Measurements from ENCODE around the gene CUL1. TPM values are rescaled to one million over a fixed set of nuclear protein-coding genes. Genes with fewer than 3 reads are reported as not detected.

The CUL1 gene
- polyA plus RNA-seq, 4 donors = 56.6 to 64.3 (median 62.7) TPM

- DNase-seq (ENCODE audit: low read depth in 4 of 4, low spot score in 3 of 4) = no peak
Measured at GRCh38 chr7:148835854-148836253, 137.2 kb downstream of the CUL1 start.

- DNase-seq (ENCODE audit: low read depth in 4 of 4, low spot score in 3 of 4) = no peak
Measured at GRCh38 chr7:148838905-148839304, 140.2 kb downstream of the CUL1 start.

DNA sequence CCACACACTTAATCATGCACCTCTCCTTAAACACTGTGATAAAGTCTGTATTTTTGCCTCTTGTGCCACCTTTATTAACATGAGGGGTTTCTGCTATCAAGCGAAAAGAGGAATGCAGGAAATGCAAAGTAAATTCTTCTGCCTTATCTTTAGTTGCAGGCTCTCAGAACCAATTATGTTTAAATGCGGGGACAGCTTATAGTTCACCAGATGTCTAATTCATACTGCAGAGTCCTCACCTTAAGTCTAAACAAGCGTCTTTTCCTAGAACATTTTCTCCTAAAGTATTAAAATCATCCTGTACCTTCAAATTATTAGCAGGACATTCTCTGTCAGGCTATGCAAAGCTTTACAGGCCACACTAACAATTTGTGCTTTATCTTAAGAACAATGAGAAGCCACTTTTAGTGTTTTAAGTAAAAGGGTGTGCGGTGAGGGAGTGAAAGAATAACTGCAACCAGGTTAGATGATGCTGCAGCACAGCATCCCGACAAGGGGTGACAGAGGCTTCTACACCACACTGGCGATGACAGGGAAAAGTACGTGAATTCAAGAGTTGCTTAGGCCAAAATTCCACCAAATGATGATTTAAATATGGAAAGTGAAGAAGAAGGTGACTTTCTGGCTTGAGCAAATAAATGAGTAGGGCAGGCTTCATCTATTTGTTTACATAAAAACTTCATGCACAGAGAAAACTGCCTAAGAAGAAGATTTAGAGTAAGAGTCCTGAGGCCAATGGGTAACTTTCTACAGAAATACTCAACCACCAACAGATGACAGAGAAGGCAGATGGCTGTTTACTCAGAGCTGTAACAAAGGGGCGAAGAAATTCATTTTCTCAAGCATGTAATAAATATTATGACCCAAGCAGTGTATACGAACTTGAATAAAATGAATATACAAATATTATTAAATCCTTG is 149.4 kb downstream of the CUL1 start:
- DNase-seq (ENCODE audit: low read depth in 4 of 4, low spot score in 3 of 4) = no peak

DNA sequence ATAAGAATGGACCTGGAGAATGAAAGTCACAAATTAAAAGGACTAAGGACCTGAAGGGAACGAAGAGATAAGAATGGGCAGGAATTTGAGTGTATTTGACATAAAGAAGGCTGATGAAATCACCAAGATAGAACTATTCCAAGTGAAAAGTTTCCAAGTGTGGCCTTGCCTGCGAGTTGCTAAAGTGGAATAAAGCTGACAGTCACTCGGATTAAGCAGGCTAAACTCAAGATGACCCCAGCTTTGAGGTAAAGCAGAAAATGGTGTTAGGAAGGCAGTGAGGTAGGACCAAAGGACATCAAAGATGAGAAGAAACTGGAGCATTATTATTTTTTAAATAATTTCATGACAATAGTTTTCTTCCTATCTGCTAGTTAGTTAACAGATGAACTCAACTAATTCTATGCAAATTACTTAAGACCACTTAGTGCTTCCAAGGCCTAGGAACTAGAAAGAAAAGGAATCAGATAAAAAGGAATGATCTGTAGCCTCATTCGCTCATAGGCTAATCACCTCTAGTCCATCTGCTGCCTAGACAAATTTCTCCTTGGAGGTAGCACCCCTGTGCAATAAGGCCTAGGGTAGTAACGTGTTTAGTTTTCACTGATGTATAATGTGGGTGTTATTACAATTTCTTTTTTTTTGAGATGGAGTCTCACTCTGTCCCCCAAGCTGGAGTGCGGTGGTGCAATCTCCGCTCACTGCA is 150.8 kb downstream of the CUL1 start:
- DNase-seq (ENCODE audit: low read depth in 4 of 4, low spot score in 3 of 4) = no peak

GRCh38 chr7:148850564-148850963 is 151.9 kb downstream of the CUL1 start:
- DNase-seq (ENCODE audit: low read depth in 4 of 4, low spot score in 3 of 4) = no peak

Other genes with a start within 250 kb of the CUL1 start
- not detected for gene C7orf33, start 108.1 kb upstream of the CUL1 start, polyA plus RNA-seq (ENCODE audit: insufficient read length in 4 of 4)
- 10 to 100 TPM; 34.7 to 39.5 (median 37.6) TPM for gene EZH2, start 185.4 kb downstream of the CUL1 start, polyA plus RNA-seq (ENCODE audit: insufficient read length in 4 of 4)